GF-D8 (cell line): ENCODE measurements around the gene KRT74.

Source experiments
- DNase-seq: peaks from one replicate; lab custom pipeline; 2025; lab: John Stamatoyannopoulos, UW

The KRT74 gene

DNA sequence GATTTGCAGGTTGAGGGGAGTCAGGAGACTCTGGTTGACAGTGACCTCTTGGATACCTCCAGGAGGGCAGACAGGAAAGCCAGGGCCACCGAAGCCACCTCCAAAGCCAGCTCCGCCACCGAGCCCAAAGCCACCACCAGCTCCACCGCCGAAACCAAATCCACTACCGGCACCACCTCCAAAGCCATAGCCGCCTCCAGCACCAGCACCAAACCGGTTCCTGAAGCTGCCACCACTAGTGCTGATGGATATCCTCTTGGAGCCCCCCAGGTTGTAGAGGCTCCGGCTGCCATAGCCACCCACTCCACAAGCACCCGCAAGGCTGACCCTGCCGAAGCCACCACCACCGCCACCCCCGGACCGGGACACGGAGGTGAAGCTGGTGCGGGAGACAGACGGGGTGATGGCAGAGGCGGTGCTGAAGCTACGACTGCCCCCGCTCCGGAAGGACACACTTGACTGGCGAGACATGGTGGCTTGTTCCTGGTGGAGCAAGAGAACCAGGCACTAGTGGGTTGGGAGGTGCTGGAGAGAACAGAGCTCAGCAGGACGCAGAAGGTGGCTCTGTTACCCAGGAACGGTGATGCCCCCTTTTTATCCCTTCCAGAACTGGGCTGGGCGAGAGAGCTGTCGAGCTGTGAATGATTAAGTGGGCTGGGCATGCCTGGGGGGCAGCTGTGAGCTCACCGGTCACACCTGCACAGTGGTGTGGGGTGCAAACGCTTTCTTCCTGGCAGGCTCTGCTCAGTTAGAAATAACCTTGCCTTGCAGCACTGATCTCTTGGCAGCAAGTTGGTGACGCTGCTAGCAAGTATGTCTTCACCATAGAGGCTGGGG is 53.6 kb downstream of the KRT74 start, which contains the start of gene KRT5:
KRT5 (minus strand) TSS at position 569 of the 837 bp plus-strand sequence; CDS start at position 471, 98 bp downstream.
- DNase-seq = no peak

DNA sequence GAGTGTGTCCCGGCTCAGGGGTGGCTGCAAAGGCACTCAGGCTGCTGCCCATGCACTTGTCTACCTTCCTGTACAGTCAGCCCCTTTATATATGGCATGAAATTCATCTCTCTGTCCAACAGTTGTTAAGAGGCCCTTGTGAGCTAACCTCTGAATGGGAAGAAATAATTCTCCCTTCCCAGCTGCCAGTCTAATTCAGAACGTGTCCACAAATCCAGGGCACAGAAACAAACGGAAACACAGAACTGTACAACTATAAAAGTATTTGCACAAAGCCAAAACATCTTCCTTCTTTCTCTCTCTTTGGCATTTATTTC is 54.3 kb downstream of the KRT74 start:
- DNase-seq = no peak

DNA sequence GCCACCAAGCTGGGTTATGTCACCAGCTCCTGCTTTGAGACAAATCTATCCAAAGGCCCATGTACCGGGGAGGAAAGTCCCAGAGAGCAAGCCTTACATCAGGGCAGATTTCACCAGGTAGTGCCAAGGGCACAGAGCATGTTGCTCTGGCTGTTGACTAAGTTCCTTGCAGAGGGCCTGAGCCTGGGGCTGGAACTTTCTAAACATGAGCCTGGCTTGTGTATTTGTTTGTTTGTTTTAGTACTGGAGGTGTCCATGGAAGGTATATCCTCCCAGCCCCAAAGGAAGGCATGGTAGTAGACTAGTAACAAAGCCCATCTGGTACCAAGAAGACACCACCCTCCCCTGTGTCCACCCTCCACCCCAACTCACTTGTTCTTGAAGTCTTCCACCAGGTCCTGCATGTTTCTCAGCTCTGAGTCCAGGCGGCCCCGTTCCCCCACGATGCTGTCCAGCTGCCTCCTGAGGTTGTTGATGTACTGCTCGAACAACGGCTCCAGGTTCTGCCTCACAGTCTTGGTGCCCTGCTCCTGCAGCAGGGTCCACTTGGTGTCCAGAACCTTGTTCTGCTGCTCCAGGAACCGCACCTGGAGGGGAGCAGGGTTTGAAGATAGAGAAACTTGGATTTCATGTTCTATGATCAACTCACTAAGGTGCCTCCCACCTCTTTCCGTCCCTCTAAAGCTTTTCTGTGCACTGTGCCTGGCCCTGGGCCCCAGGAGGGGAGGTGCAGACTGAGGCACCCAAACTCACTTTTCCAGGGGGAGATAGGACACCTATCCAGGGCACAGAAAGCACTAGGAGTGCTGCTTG is 54.9 kb downstream of the KRT74 start:
- no peak for DNase-seq

DNA sequence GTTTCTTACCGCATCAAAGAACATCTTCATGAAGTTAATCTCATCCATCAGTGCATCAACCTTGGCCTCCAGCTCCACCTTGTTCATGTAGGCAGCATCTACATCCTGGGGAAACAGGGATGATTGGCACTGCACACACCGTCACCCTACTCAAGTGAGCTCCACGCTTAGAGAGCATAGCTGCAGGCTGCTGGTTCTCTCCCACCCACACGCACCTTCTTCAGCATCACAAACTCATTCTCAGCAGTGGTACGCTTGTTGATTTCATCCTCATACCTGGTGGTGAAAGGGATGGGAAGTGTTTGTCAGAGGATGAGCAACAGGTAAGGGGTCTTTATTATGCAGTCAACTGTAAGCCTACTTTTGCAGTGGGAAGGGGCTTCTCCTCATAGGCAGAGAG is 55.8 kb downstream of the KRT74 start:
- DNase-seq = no peak

DNA sequence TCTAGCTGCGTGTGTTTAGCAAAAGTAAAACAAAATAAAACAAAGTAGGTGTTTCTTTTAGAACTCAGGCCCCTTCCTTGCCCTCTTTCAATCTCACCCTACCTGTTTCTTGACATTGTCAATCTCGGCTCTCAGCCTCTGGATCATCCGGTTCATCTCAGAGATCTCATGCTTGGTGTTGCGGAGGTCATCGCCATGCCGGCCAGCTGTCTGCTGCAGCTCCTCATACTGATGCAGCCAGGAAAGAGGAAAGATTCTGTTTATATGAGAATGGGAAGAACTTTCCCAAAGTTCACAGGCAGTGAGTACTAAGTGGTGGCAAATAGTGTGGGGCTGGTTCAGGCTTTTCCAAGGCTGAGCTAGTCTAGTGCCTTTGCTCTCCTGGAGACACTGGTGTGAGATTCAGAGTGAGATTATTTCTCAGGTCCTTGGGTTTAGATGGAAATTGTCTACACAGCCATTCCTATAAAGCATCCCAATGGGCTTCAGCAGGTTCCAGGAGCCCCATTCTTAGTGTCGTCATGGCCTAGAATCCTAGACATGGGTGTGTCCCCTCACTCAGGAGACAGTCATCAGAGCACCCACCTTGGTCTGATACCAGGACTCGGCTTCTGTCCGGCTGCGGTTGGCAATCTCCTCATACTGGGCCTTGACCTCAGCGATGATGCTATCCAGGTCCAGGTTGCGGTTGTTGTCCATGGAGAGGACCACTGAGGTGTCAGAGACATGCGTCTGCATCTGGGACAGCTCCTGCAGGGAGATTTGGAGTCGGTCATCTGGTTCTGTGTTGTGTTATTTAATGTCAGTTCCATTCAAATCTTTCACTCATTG is 56.4 kb downstream of the KRT74 start:
- no peak for DNase-seq

DNA sequence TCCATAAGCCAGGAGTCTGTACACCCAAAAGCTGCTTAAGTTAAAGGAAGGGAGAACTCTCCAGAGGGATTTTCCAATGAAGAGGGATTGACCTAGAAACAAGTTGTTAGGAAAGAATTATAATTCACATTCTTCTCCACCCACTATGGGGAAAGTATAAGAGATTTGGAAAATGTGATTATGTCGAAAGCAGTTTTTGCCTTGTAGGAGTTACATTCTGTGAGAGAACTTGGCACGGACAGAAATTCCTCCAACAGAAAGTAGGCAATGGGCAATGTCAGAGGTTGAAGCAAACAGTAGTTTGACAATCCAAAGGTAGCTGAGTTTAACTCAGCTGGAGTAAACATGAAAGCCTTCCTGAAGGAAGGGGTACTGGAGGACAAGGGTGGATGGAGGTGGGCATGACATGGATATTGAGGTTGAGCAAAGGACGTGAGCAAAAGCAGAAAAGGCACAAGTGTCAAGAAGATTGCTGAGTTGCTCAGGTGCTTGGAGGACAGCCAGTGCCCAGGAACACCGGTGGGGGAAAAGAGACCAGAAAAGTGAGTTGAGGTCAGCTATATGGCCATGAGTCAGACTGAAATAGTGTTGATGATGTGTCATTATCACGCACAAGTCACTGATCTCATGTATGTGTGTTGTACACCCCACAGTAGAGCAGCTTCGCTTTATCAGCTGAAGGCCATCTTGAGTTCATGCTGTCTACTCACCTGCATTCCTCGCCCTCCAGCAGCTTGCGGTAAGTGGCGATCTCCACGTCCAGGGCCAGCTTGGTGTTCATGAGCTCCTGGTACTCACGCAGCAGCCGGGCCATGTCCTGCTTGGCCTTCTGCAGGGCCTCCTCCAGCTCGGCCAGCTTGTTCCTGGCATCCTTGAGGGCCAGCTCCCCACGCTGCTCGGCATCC is 57.5 kb downstream of the KRT74 start:
- no peak for DNase-seq
